H54 (cell line): ENCODE results near the gene PRR22.
A peak's percentile ranks its signal among the peaks of the same experiment; 100 is the strongest.

Source experiments
- DNase-seq: peaks from one replicate; pipeline ENCODE4 v3.0.0; 2011; ENCODE audit warnings: low spot score, mixed read lengths; ENCODE audit not compliant: insufficient read length
- FAIRE-seq: peaks from 3 replicates; lab custom pipeline; 2011; peaks lifted over from hg19 to GRCh38; lab: Jason Lieb, UNC
- POLR2A ChIP-seq: IDR thresholded peaks from 2 replicates; pipeline ENCODE4 v1.6.1; 2011; ENCODE audit warnings: low read depth, mild to moderate bottlenecking, low read length

The PRR22 gene

GRCh38 chr19:5784581-5785147 lies at the start of gene PRR22:
Gene PRR22 (minus strand): TSS chr19:5784746. CDS start chr19:5784660, 86 bp downstream.
- DNase-seq (no peak), FAIRE-seq (no peak)
- TF ChIP-seq POLR2A = no peak

GRCh38 chr19:5832527-5833216 lies 48.1 kb upstream of the PRR22 start:
- no peak for FAIRE-seq
- TF ChIP-seq POLR2A = no peak
- DNase-seq = no peak

- DNase-seq (no peak), FAIRE-seq (no peak)
- no peak for TF ChIP-seq POLR2A
Observed at GRCh38 chr19:5832061-5832460, 47.5 kb upstream of the PRR22 start.

- FAIRE-seq (no peak), DNase-seq (no peak)
- TF ChIP-seq POLR2A = no peak
Observed at GRCh38 chr19:5831159-5831558, 46.6 kb upstream of the PRR22 start.

GRCh38 chr19:5829567-5830310 lies 45.2 kb upstream of the PRR22 start:
- DNase-seq = no peak
- FAIRE-seq = no peak

GRCh38 chr19:5828661-5829566 lies 44.4 kb upstream of the PRR22 start:
- FAIRE-seq (no peak), DNase-seq (no peak)
- TF ChIP-seq POLR2A = no peak

More at GRCh38 chr19:5829567-5830310, 45.2 kb upstream of the PRR22 start:
- TF ChIP-seq POLR2A = no peak

GRCh38 chr19:5827891-5828660 lies 43.5 kb upstream of the PRR22 start:
- DNase-seq = peak; percentile 68
- peak; percentile 61; the same call in 1 of the 2 replicates for TF ChIP-seq POLR2A
- FAIRE-seq = no peak

GRCh38 chr19:5827342-5827890 lies 42.9 kb upstream of the PRR22 start:
- DNase-seq = no peak
- FAIRE-seq = no peak
- no peak for TF ChIP-seq POLR2A

- FAIRE-seq = no peak
- no peak for TF ChIP-seq POLR2A
- DNase-seq = peak; percentile 81
Observed at GRCh38 chr19:5826531-5827341, 42.2 kb upstream of the PRR22 start.

GRCh38 chr19:5825178-5825577 lies 40.6 kb upstream of the PRR22 start:
- TF ChIP-seq POLR2A = no peak
- no peak for DNase-seq
- FAIRE-seq = no peak

- FAIRE-seq (no peak), DNase-seq (no peak)
- TF ChIP-seq POLR2A = no peak
Observed at GRCh38 chr19:5824751-5825150, 40.2 kb upstream of the PRR22 start.
